NOMO-1 treated with DMSO at 0.1 percent for 48 hours (cell line): ENCODE measurements around the gene ASGR2.
"Not testable (repeated sequence)": the region's sequence is repeated elsewhere in the genome, so short reads cannot be mapped to it uniquely, and the experiment has no call there.

Experiments
- DNase-seq: peaks from one replicate; lab custom pipeline; 2025; ENCODE audit not compliant: unreplicated experiment; lab: John Stamatoyannopoulos, UW

Gene ASGR2, protein sequence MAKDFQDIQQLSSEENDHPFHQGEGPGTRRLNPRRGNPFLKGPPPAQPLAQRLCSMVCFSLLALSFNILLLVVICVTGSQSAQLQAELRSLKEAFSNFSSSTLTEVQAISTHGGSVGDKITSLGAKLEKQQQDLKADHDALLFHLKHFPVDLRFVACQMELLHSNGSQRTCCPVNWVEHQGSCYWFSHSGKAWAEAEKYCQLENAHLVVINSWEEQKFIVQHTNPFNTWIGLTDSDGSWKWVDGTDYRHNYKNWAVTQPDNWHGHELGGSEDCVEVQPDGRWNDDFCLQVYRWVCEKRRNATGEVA

DNA sequence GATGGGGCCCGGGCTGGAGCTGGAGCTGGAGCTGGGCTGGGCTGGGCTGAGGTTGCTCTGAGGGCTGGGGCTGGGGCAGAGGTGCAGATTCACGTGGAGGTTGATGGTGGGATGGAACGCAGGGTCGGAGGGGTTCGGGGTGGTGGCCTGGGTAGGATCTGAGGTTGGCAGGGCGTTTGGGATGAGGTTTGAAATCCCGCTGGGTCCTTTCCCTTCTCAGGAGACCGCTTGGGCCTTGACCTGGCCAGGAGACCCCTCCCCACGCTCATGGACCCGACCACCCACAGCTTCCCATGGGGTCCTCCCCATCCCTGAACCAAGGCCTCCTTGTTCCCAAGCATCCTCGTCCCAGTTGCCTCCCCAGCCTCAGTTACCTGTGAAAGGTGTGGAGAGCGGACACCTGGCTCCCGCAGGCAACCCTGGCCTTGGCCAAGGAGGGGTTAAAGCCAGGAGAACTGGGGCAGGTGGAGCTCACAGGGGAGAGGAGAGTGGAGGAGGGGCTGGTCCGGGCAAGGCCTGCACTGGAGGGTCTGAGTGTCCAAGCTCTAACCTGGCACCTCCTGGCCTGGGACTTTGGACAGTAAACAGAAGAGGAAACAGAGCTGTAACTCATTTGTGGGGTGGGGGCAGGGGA is at the start of gene ASGR2:
TSS of gene ASGR2 (minus strand) at position 582 of the 634 bp plus-strand sequence. CDS start 582 bp downstream, outside the sequence.
- no peak for DNase-seq

DNA sequence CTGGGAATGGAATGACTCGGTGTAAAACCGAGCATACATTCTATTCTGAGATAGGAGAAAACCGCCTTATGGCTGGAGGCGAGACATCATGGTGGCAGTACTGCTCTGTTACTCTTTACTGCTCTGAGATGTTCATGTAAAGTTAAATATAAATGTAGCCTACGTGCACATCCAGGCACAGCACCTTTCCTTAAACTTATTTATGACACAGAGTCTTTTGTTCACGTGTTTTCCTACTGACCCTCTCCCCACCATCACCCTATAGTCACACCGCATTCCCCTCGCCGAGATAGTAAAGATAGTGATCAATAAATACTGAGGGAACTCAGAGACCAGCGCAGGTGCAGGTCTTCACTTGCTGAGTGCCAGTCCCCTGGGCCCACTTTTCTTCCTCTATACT is 44.9 kb upstream of the ASGR2 start:
- not testable (repeated sequence) for DNase-seq

DNA sequence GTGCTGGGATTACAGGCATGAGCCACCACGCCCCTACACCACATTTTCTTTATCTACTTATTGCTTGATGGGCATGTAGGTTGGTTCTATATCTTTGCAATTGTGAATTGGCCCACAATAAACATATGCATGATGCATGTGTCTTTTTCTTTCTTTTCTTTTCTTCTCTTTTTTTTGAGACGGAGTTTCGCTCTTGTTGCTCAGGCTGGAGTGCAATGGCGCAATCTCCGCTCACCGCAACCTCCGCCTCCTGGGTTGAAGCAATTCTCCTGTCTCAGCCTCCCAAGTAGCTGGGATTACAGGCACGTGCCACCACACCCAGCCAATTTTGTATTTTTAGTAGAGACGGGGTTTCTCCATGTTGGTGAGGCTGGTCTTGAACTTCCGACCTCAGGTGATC is 43.8 kb upstream of the ASGR2 start:
- DNase-seq: peak; percentile 50

DNA sequence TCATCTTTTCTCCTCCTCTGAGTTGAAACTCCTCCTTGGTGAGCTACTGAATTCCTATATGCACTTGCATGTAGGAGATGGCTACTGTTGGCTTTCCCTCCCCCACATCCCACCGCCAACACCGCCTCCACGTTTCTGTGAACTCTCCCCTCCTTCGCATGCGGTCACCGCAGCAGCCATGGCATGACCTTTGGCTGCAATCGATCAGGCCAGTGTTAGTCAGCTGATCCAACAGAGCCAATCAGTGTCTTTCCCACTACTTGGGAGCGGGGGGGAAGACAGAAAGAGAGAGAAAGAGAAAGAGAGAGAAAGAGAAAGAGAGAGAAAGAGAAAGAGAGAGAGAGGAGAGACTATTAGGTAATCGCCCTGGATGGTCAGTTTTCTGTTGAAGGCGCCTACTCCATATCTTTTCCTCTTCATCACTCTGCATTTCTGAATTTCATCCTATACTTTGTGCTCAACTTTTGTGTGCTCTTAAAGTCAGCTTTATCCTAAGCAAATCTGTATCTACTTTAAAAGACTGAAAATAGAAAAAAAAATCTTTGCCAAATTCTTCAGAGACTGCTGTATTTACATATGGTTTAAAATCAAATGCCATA is 41.8 kb upstream of the ASGR2 start:
- DNase-seq: no peak

DNA sequence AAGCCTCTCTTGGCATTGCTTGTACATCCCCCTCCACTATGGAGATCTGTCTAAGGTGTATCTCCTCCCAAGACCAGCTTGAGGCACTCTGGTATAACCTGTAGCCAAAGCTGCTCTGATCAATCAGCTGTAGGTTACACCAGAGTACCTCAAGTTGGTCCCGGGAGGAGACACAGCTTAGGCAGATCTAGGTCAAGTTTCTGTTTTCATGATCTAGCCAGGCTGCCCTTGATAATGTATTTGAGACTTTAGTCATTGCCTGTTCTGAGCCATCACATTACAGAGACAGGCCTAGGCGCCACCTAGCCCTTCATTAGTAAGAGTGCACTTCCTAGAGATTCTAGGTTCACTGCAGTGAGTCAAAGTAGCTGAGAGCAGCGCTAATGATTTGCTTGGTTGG is 33.1 kb upstream of the ASGR2 start:
- DNase-seq: no peak

DNA sequence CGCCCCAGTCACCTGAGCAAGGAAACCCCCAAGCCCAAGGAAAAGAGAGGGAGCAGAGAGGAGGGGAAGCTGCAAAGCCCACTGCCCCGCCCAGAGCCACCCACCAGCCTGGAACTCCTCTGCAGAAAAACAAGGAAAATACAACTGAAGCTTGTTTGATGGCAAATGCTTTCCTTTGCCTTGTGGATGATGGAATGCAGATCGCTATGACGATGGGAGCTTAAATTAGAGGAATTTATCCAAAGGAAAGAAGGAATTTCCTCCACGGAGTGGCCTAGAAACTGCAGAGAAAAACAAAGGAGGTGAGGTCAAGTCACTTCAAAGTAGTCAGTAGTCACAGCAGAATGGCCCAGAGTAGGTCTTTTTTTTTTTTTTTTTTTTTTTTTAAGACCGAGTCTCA is 31.5 kb upstream of the ASGR2 start:
- no peak for DNase-seq

DNA sequence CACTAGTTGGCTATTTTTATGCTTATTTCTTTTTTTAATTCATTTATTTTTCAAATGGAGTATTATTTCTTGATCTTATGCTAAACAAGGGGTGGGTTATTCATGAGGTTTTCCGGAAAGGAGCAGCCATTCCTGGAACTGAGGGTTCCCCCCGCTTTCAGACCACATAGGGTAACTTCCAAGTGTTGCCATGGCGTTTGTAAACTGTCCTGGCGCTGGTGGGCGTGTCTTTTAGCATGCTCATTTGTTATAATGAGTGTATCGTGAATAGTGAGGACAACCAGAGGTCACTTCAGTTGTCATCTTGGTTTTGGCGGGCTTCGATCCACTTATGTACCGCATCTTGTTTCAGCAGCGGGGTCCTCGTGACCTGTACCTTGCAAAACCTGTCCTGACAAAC is 29.6 kb upstream of the ASGR2 start:
- DNase-seq: no peak

DNA sequence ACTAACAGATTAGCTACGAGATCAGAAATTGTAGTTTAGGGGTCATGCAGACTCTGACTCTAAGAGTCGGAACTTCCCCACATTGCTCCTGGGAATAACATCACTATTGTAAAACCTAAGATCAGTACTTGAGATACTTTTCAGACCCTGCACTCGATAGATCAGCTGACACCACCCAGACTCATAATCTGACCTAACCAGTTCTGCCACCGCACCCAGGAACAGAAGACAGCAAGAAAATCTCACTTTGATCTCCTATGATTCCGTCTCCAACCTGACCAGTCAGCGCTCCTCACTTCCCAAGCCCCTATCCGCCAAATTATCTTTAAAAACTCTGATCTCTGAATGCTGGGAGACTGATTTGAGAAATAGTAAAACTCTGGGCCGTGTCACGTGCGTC is 27.2 kb upstream of the ASGR2 start:
- no peak for DNase-seq

DNA sequence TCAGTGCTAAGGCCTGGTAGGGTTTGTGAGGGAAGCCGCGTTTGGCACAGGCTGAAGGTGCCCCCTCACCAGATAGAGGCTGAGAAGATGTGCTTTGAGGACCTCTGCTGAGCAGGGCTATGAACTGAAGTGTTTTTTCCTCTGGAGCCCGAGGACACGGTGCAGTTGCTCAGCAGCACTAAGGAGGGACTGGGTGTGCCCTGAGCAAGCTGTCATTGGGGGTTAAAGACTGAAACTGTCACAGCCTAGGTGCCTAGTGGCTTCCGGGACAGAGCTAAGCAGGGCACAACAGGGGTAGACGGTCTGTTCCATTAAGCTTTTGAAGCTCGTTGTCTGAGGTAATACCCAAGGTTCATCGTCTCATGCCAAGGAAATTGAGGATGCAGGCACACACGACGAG is 24.8 kb upstream of the ASGR2 start:
- no peak for DNase-seq

DNA sequence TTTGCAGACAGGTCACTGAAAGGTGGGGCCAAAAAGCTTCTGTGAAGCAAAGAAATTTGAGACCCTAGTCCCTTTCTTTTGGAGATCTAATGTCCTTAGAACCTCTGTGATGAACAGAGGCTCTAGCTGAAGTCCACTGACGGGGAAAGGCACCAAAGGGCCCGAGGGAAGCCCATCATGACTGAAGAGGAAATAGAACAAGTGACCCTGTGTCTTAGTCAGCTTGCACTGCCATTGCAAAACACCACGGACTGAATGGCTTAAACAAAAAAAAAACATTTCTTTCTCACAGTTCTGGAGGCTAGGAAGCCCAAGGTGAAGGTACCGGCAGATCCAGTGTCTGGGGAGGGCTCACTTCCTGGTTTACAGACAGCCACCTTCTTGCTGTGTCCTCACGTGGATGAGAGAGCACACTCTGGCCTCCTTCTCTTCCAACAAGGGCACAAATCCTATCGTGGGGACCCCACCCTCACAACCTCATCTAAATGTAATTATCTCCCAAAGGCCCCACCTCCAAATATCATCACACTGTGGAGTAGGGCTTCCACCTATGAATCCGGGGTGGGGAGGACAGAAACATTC is 24.3 kb upstream of the ASGR2 start:
- DNase-seq: peak; percentile 23

DNA sequence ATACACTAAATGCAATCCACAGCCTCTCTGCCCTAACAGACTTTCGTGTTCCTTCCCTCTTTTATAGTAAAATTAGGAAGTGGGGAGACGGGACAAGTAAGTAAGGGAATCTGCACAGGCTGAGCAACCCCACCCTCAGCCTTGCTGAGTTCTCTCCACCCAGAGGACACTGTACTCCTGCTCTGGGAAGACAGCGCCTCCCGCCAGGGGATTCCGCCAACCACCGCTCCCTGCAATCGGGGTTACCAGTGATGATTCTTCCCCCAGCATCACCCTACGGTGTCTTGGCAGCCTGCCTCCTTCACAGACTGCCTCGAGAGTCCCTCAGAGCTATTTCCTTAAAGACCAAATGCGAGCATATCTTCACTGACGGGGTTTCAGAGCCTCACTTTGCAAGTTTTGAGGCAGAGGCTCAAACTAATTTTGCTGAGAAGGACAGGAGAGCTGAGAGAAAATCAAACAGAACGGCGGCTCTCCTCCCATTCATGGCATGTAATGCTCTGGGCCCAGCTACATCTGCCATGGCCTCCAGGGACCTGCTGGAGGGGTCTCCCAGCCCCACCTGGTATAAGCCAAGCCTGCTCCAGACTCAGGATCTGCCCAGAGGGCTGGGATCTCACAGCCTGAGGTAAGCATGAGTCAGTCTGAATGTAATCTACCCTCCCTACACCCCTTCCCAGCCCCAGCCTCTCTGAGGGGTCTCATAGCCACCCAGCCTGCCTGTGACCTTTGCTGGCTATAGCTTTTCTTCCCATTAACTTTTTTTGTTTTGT is 22.7 kb upstream of the ASGR2 start:
- DNase-seq: no peak

DNA sequence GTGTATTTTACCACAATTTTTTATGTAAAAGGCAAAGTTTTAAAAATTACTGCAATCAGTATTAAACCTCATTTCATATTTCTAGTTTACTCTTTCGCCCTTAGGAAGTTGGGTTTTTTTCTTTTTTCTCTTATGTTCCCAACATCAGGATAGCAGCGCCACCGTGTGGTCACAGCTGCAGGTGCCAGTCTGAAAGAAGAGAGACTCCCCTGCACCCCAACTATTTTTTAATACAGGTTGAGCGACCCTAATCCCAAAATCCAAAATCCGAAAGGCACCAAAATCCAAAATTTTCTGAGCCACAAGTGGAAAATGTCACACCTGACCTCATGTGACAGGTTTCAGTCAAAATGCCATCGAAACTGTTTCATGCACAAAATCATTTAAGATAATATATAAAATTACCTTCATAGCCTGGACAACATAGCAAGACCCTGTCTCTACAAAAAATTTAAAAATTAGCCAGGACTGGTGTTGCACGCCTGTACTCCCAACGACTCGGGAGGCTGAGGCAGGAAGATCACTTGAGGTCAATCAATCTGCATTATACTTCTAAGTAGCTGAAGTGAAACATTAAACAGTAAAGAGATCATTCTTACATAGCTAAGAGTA is 21.8 kb upstream of the ASGR2 start:
- DNase-seq: peak; percentile 76

DNA sequence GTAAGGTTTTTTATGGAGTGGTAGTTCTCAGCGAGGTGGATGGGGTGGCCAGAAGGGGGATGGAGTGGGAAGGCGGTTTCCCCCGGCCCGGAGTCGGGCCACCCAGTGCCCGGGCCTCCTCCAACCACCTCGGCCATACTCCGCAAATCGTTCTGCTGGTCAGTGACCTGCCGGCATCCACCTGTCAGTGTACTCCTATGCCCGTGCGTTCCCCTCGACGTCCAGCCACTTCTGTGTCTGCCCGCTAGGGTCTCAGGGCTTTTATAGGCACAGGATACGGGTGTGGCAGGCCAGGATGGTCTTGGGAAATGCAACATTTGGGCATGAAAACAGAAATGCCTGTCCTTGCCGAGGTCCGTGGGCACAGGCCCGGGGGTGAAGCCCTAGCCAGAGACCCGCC is 19.3 kb upstream of the ASGR2 start:
- no peak for DNase-seq

DNA sequence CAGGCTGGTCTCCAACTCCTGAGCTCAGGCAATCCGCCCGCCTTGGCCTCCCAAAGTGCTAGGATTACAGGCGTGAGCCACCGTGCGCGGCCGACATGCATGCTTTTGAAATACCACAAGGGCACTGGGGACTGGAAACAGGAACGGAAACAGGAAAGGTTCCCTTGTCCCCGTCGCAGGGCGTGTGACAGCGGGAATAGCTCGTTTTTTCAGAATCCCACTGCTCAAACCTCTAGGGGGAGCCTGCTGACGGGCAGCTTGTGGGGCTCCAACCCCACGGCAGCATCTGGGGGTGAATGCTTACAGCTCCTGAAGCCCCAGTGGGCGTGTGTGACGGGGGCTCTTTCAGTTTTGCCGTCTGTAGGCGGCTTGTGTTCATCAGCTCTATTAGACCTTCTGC is 18.8 kb upstream of the ASGR2 start:
- DNase-seq: peak; percentile 65

DNA sequence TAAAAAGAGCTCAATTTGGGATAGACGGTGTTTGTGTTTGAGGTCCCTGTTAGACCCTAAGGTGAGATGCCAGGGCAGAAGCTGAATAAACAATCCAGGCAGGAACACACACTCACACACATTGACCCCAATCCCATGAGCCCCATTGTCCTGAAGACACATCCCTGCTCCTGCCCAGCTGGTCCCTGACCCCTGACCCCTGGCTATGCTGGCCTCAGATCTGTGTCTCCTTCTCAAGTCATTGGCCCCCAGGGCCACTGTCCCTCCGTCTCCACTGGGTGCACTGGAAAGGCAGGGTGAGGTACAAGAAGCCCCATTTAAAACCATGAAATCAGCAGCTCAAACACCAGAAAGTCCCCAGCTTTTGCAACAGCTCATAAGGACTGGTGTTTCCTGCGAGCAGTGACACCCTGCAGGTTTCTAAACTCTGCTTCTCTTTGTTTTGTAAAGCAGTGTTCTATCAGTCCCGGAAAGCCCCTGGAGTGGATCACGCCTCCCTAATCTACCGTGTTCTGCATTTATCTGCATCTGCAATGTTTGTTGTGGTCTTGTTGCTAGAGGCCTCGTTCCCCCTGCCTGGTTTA is 18.0 kb upstream of the ASGR2 start:
- peak; percentile 78 for DNase-seq

DNA sequence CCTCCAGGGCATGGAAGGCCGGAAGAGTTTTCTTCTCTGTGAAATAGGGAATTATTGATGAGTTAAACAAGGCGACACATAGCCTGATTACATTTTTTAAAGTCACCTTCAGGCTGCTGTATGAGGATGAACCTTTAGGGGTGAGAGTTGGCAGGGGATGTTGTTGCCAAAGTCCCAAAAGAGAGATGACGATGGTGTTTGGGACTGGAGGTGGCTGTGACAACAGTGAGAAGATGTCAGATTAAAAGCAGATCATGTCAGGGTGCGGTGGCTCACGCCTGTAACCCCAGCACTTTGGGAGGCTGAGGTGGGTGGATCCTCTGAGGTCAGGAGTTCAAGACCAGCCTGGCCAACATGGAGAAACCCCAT is 16.8 kb upstream of the ASGR2 start:
- DNase-seq: no peak

DNA sequence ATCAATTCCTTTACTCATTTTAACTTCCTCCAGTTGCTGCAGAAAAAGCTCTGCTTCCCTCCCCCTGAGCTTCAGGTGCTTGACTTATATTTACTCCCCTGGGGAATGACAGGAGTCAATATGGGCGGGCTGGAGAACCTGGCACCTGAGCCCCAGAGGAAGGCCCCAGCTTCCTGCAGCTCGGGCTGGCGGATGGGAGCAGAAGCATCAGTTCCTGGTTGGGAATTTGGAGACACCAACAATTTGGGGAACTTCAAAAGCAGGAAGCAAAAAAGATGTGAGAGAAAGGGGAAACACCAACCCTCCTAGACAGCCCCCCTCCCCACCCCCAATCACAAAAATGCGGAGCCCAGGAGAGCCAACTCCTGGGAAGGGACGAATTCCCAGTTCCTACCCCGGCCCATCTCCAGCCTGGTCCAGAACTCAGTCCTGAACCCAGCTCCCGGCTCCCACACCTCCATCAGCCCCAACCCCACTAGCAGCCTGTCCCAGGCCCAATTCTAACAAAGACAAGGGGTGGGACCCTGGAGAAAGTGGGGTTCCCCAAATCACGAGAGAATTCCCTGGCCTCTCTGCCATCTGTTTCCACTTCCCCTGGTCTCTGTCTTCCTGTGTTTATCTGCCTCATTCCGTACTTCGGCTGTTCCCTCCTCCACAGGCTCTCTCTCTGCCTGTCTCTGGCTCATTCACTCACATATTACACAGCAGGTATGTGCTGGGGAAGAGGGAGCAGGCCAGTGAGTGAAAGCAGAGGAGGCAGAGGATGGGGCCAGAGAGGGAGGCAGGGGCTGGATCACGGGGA is 16.2 kb upstream of the ASGR2 start:
- peak; percentile 52 for DNase-seq

DNA sequence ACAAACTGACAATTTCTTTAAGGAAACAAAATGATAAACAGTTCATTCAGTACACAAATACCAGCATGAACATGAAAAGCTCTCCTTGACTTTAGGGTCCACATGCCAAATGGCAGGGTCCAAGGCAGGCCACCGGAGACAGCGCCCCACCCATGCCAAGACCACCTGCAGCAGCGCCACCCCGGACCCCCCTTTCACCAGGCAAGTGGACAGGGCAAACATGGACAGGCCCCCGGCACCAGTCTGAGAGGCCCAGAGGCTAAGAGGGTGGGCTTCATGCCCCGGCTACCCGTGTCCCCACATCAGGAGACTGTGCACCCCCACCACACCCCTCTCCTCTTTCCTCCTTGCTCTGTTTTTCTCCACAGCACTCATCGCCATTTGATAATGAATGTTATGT is 14.7 kb upstream of the ASGR2 start:
- no peak for DNase-seq

DNA sequence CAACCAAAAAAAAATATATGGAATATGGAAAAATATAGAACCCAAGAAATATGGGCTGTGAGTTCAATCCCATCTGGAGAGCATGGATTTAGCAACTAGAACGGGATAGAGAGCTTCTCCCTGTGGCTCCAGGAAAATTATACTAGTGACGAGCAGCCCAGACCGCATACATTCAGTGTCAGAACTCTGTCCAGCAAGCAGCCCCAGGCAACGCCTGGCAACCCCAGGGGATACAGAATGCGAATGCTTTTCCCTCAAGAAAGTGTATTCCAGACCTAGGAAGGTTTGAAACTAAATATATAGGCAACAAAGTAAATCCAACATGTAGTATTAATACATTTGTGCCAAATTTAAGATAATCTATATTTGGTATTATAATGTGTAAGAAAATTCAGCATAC is 13.5 kb upstream of the ASGR2 start:
- no peak for DNase-seq

DNA sequence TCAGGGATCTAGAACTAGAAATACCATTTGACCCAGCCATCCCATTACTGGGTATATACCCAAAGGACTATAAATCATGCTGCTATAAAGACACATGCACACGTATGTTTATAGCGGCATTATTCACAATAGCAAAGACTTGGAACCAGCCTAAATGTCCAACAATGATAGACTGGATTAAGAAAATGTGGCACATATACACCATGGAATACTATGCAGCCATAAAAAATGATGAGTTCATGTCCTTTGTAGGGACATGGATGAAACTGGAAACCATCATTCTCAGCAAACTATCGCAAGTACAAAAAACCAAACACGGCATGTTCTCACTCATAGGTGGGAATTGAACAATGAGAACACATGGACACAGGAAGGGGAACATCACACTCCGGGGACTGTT is 12.9 kb upstream of the ASGR2 start:
- DNase-seq: not testable (repeated sequence)
